Measurements from ENCODE around the gene HSBP1. TPM values are rescaled to one million over a fixed set of nuclear protein-coding genes. Genes with fewer than 3 reads are reported as not detected.

HSBP1 gene
- total RNA-seq, 1 experiment from 2014 or later = 216 TPM

GRCh38 chr16:83776944-83777343 lies 30.8 kb upstream of the HSBP1 start:
- Mint-ChIP-seq H3K27me3 (ENCODE audit: unreplicated experiment) (peaks cover 55% of the 10 kb centered on the region), H3K4me1 (ENCODE audit: low read depth, unreplicated experiment) (no peaks in the 10 kb centered on the region), H3K4me3 (ENCODE audit: low read depth, unreplicated experiment) (no peak overlapping the region), H3K27ac (ENCODE audit: unreplicated experiment) (no peak overlapping the region), H3K36me3 (ENCODE audit: insufficient read depth, unreplicated experiment) (no peaks in the 10 kb centered on the region), H3K9me3 (ENCODE audit: low read depth, unreplicated experiment) (peaks cover 3% of the 10 kb centered on the region)
- DNase-seq = no peak
- intact Hi-C loops (cut with micrococcal nuclease; ENCODE audit: unreplicated experiment) = no loop called here
- CTCF ChIA-PET = interaction anchor here (0.6 kb wide), 1 partner anchor 18 kb away, joined by 3 read pairs; no protein-coding TSS in a partner anchor
- no peak for TF ChIP-seq CTCF (IDR thresholded peaks at IDR 0.05; ENCODE audit: unreplicated experiment)
- BruUV-seq (replicated peaks) = no TSS peak

GRCh38 chr16:83779886-83780285 lies 27.9 kb upstream of the HSBP1 start:
- peaks cover 69% of the 10 kb centered on the region for H3K27me3 Mint-ChIP-seq (ENCODE audit: unreplicated experiment)
- H3K4me1 Mint-ChIP-seq (ENCODE audit: low read depth, unreplicated experiment) = no peaks in the 10 kb centered on the region
- CTCF ChIA-PET = no interaction called here
- H3K27ac Mint-ChIP-seq (ENCODE audit: unreplicated experiment) = no peak overlapping the region
- no peaks in the 10 kb centered on the region for H3K36me3 Mint-ChIP-seq (ENCODE audit: insufficient read depth, unreplicated experiment)
- no peak for DNase-seq
- intact Hi-C loops (cut with micrococcal nuclease; ENCODE audit: unreplicated experiment) = no loop called here
- peaks cover 3% of the 10 kb centered on the region for H3K9me3 Mint-ChIP-seq (ENCODE audit: low read depth, unreplicated experiment)
- BruUV-seq (replicated peaks) = no TSS peak
- no peak for TF ChIP-seq CTCF (IDR thresholded peaks at IDR 0.05; ENCODE audit: unreplicated experiment)
- H3K4me3 Mint-ChIP-seq (ENCODE audit: low read depth, unreplicated experiment) = no peak overlapping the region

- CTCF ChIA-PET = no interaction called here
- no peak for DNase-seq
- no peaks in the 10 kb centered on the region for H3K36me3 Mint-ChIP-seq (ENCODE audit: insufficient read depth, unreplicated experiment)
- no peak overlapping the region for H3K4me3 Mint-ChIP-seq (ENCODE audit: low read depth, unreplicated experiment)
- H3K27ac Mint-ChIP-seq (ENCODE audit: unreplicated experiment) = no peak overlapping the region
- intact Hi-C loops (cut with micrococcal nuclease; ENCODE audit: unreplicated experiment) = no loop called here
- H3K9me3 Mint-ChIP-seq (ENCODE audit: low read depth, unreplicated experiment) = no peaks in the 10 kb centered on the region
- peaks cover 76% of the 10 kb centered on the region for H3K27me3 Mint-ChIP-seq (ENCODE audit: unreplicated experiment)
- no peaks in the 10 kb centered on the region for H3K4me1 Mint-ChIP-seq (ENCODE audit: low read depth, unreplicated experiment)
- no TSS peak for BruUV-seq (replicated peaks)
- no peak for TF ChIP-seq CTCF (IDR thresholded peaks at IDR 0.05; ENCODE audit: unreplicated experiment)
Measured at GRCh38 chr16:83785455-83785854, 22.3 kb upstream of the HSBP1 start.

GRCh38 chr16:83789642-83790401 lies 18.0 kb upstream of the HSBP1 start:
- Mint-ChIP-seq H3K36me3 (ENCODE audit: insufficient read depth, unreplicated experiment) (no peaks in the 10 kb centered on the region), H3K9me3 (ENCODE audit: low read depth, unreplicated experiment) (no peaks in the 10 kb centered on the region), H3K4me3 (ENCODE audit: low read depth, unreplicated experiment) (no peak overlapping the region), H3K27me3 (ENCODE audit: unreplicated experiment) (peaks cover 58% of the 10 kb centered on the region), H3K27ac (ENCODE audit: unreplicated experiment) (no peak overlapping the region), H3K4me1 (ENCODE audit: low read depth, unreplicated experiment) (no peaks in the 10 kb centered on the region)
- intact Hi-C loops (cut with micrococcal nuclease; ENCODE audit: unreplicated experiment) = no loop called here
- no TSS peak for BruUV-seq (replicated peaks)
- no peak for DNase-seq
- CTCF ChIA-PET = no interaction called here
- TF ChIP-seq CTCF (IDR thresholded peaks at IDR 0.05; ENCODE audit: unreplicated experiment) = no peak

Measured in Calu3 (cell line).